HEK293 (cell line): ENCODE data around the gene PI16.

Source experiments
- CTCF ChIP-seq: fragments of 450-650 bp; formaldehyde crosslinking; IDR thresholded peaks from 2 replicates; pipeline ENCODE4 v1.5.1; 2016; ENCODE audit warnings: missing biosample characterization, missing genetic modification characterization
- ZFP41 ChIP-seq: fragments of 450-650 bp; formaldehyde crosslinking; IDR thresholded peaks from 2 replicates; pipeline ENCODE4 v1.5.1; 2016; ENCODE audit warnings: missing biosample characterization, missing genetic modification characterization, borderline replicate concordance
- ZIC2 ChIP-seq: fragments of 450-650 bp; formaldehyde crosslinking; IDR thresholded peaks from 2 replicates; pipeline ENCODE4 v1.5.1; 2016; ENCODE audit warnings: missing biosample characterization, missing genetic modification characterization
- ZNF174 ChIP-seq: fragments of 450-650 bp; formaldehyde crosslinking; IDR thresholded peaks from 2 replicates; pipeline ENCODE4 v1.5.0; 2017; ENCODE audit warnings: missing biosample characterization, mild to moderate bottlenecking, missing genetic modification characterization
- ZNF664 ChIP-seq: fragments of 450-650 bp; formaldehyde crosslinking; IDR thresholded peaks from 2 replicates; pipeline ENCODE4 v1.5.1; 2016; ENCODE audit warnings: missing biosample characterization, missing genetic modification characterization
- ZNF830 ChIP-seq: fragments of 450-650 bp; IDR thresholded peaks from 2 replicates; pipeline ENCODE4 v1.5.0; 2018; ENCODE audit warnings: missing biosample characterization, missing genetic modification characterization, low read depth, mild to moderate bottlenecking, moderate library complexity

- TF ChIP-seq CTCF (tag by site-specific recombination) (no peak), ZNF830 (no peak), ZNF174 (tag by site-specific recombination) (no peak), ZNF664 (tag by site-specific recombination) (no peak), ZIC2 (tag by site-specific recombination) (no peak), ZFP41 (tag by site-specific recombination) (no peak)
Measured at GRCh38 chr6:37006793-37007339, 52.3 kb downstream of the PI16 start.
